Activated CD4-positive, CD25-positive, alpha-beta regulatory T cell treated with anti-CD3 and anti-CD28 coated beads, Interleukin-2, amount 50 U/mL, for 24 hours (primary cell): ENCODE results near the gene LSM14B.
A peak's percentile ranks its signal among the peaks of the same experiment; 100 is the strongest.

Source experiments
- ATAC-seq, 2 donors: fragments of 150-1000 bp; cut with Tn5 transposase; one replicate each; pipeline ENCODE4 v1.10.0; 2021; ENCODE audit warnings: mild to moderate bottlenecking in 1 of 2, moderate library complexity in 1 of 2

LSM14B gene

GRCh38 chr20:62164879-62165761 lies 42.8 kb downstream of the LSM14B start:
- no peak for ATAC-seq

- no peak for ATAC-seq
Measured at GRCh38 chr20:62165762-62166399, 43.6 kb downstream of the LSM14B start.

- ATAC-seq: no peak
Measured at GRCh38 chr20:62167474-62167873, 45.2 kb downstream of the LSM14B start.

GRCh38 chr20:62168061-62168460 lies 45.8 kb downstream of the LSM14B start:
- ATAC-seq: no peak

- no peak for ATAC-seq
Measured at GRCh38 chr20:62168890-62169435, 46.7 kb downstream of the LSM14B start.

GRCh38 chr20:62170536-62170935 lies 48.3 kb downstream of the LSM14B start:
- no peak for ATAC-seq

GRCh38 chr20:62171245-62171644 lies 49.0 kb downstream of the LSM14B start:
- no peak for ATAC-seq

GRCh38 chr20:62172666-62173065 lies 50.4 kb downstream of the LSM14B start:
- no peak for ATAC-seq

GRCh38 chr20:62174021-62174804 lies 51.9 kb downstream of the LSM14B start:
- ATAC-seq: no peak

- no peak for ATAC-seq
Measured at GRCh38 chr20:62174870-62175624, 52.8 kb downstream of the LSM14B start.

GRCh38 chr20:62175711-62176110 lies 53.4 kb downstream of the LSM14B start:
- ATAC-seq: no peak

GRCh38 chr20:62176866-62177265 lies 54.6 kb downstream of the LSM14B start:
- no peak for ATAC-seq

- no peak for ATAC-seq
Measured at GRCh38 chr20:62177307-62177706, 55.0 kb downstream of the LSM14B start.

- ATAC-seq: no peak
Measured at GRCh38 chr20:62178316-62179161, 56.3 kb downstream of the LSM14B start.

- ATAC-seq: no peak
Measured at GRCh38 chr20:62179162-62179504, 56.9 kb downstream of the LSM14B start.

- no peak for ATAC-seq
Measured at GRCh38 chr20:62181808-62182207, 59.5 kb downstream of the LSM14B start.

- ATAC-seq: peak; percentile 96 to 97
Measured at GRCh38 chr20:62182469-62183425, 60.5 kb downstream of the LSM14B start, which contains the start of gene MTG2. TSS of gene MTG2 (plus strand) at chr20:62183028. CDS start at chr20:62193421, 10,393 bp downstream.

GRCh38 chr20:62183426-62184142 lies 61.3 kb downstream of the LSM14B start:
- no peak for ATAC-seq
